Fibroblast of pulmonary artery (primary cell): ENCODE results near the gene NEDD9.

Experiments
- DNase-seq: peaks from one replicate; pipeline ENCODE4 v3.0.0-alpha.2; 2010; ENCODE audit warnings: low read depth
- H3K4me3 ChIP-seq: replicated peaks from 2 replicates; pipeline ENCODE4 v1.5.1; 2011; ENCODE audit warnings: low read depth, mild to moderate bottlenecking, control low read depth, low read length, moderate library complexity
- TF ChIP-seq, protein P1 (sequence below): IDR thresholded peaks from 2 replicates; pipeline ENCODE4 v1.5.1; 2011; ENCODE audit warnings: mild to moderate bottlenecking, control low read depth, low read length, inconsistent platforms; ENCODE audit errors: missing control alignments

The NEDD9 gene

DNA sequence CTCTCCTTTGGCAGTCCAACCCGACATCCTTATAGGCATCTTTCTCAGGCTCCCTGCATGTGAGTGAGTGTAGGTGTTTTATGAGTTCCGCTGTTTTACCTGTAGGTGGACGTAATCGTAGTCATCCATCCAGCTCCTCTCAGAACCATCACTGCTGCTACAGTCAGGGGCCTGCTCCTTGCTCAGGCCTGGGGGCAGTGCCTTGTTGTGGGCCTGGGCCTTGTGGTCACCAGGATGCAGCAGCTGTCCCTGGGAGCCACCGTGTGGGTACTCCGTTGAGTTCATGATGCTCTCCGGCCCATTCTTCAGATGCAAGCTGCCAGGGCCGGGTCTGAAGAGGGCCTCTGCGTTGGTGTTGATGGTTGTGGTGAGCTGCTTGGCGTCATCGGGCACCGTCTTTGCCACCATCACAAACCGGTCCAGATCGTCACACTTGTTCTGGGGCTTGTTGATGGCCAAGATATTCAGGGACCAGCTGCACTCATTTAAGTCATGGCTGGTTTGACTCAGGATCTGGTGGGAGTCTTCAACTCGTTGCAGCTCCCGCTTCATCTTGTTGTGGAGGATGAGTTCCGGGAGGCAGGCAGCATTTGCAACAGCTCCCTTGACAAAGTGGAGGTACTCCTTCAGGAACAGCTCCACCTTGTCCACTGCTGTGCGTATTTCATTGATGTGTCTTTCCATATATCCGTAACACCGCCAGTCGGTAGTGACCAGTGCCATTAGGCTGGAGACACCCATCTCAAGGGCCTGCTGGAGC is 42.4 kb downstream of the NEDD9 start:
- TF ChIP-seq, protein P1, sequence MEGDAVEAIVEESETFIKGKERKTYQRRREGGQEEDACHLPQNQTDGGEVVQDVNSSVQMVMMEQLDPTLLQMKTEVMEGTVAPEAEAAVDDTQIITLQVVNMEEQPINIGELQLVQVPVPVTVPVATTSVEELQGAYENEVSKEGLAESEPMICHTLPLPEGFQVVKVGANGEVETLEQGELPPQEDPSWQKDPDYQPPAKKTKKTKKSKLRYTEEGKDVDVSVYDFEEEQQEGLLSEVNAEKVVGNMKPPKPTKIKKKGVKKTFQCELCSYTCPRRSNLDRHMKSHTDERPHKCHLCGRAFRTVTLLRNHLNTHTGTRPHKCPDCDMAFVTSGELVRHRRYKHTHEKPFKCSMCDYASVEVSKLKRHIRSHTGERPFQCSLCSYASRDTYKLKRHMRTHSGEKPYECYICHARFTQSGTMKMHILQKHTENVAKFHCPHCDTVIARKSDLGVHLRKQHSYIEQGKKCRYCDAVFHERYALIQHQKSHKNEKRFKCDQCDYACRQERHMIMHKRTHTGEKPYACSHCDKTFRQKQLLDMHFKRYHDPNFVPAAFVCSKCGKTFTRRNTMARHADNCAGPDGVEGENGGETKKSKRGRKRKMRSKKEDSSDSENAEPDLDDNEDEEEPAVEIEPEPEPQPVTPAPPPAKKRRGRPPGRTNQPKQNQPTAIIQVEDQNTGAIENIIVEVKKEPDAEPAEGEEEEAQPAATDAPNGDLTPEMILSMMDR, result no peak
- DNase-seq, result no peak
- no peak overlapping the region for H3K4me3 ChIP-seq

DNA sequence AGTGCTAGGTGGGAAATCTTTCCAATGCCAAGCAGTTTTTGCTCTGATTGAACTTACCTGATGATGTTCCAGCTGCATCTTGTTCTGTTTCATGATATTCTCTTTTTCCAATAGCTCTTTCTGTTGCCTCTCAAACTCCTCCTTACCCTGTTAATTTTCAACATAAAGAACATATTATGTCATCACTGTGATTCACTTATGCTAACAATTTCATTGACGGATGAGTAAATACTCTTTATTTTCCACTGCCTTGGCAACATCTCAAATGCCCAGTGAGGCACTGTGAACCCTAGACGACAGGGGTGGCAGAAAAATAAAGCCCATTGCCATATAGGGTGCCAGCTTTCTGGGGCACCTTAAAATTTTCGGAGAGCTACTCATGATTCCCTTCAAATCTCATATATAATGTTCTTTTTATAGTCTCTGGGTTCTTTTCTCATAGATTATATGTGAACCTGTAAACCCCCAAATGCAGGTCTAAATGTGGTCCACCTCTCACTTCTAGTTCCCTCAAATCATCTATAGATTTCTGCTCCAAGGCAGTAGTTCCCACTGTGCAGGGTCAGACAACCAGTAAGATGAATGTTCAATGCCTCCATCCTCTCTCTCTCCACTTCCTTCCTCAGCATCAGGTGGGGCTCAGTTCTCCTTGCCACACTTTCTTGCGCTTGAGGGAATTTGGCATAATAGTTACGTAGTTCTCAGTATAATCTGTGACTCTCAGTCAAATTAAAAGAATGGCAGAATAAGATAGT is 44.1 kb downstream of the NEDD9 start:
- TF ChIP-seq, protein P1, result no peak
- no peak overlapping the region for H3K4me3 ChIP-seq
- DNase-seq, result no peak

DNA sequence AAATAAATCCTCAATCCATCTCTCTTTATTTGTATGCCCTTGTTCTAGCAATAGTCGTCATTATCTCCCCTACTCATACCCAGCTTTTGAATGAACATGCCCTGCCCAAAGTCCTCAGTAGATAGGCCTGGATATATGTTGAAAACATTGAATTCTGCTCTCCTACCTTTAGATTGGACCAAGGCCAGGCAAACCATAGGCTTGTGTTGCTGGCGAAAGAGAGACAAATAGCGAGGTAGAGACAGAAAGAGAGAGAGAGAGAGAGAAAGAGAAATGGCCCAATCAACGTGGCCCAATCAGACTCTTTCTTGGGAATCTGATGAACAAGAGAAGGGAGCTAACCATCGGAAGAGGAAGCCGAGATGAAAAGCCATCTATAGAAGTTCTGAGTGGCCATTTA is 45.2 kb downstream of the NEDD9 start:
- TF ChIP-seq, protein P1, result no peak
- no peak for DNase-seq
- no peak overlapping the region for H3K4me3 ChIP-seq

DNA sequence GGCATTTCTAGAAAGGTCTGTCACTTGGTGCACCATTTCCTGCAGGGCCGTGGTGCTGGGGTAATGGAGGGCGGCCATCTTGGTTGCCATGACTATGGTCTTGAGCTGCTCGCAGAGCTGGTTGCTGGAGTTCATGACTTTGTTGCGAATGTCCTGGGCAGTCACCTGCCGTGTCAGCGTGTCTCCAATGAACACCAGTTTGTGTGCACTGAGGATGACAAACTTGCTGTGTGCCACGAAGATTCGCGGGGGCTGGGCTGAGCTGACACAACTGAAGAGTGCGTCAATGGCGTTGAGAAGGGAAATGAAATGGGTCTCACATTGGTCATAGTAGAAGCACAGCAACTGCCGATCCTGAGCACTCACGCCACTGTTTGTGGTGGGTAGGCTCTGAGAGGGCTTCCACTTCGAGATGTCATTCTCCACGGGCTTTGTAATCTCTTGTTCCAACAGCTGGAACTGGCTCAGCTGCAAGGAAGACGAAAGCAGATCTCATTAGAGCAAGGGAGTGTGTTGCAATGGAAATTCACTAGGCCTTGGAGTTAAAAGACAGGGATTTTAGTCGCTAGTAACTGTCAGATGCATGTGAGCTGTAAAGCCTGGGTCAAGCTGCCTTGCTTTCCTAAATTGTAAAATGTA is 47.1 kb downstream of the NEDD9 start:
- DNase-seq, result no peak
- TF ChIP-seq, protein P1, result no peak
- H3K4me3 ChIP-seq, result no peak overlapping the region

DNA sequence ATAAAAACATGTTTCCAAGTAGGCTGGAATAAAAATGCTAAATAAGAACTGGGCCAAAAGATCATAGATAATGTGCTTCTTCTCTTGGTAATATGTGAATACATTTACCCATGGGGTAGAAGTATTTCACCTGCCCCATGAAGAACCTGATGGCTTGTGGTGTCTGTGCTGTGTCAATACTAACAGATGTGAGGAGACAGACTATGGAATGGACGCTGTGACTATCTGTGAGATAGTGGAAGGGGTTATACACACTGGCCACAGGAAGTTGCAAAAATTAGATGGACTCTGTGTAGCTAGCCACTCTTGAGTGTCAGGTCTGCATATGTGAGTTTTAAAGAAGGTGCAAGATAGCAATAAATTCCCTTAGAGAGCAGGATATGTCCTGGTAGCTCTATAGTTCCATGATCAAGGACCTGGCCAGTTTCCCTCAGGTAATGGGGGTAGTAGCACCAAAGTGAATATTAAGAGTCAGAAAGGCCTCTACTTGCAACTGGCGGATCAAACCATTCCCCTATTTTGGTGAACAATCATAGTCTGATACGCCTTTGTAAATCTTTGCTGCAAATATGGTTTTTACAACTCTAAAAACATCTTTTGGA is 48.6 kb downstream of the NEDD9 start:
- TF ChIP-seq, protein P1, result no peak
- no peak for DNase-seq
- no peak overlapping the region for H3K4me3 ChIP-seq

DNA sequence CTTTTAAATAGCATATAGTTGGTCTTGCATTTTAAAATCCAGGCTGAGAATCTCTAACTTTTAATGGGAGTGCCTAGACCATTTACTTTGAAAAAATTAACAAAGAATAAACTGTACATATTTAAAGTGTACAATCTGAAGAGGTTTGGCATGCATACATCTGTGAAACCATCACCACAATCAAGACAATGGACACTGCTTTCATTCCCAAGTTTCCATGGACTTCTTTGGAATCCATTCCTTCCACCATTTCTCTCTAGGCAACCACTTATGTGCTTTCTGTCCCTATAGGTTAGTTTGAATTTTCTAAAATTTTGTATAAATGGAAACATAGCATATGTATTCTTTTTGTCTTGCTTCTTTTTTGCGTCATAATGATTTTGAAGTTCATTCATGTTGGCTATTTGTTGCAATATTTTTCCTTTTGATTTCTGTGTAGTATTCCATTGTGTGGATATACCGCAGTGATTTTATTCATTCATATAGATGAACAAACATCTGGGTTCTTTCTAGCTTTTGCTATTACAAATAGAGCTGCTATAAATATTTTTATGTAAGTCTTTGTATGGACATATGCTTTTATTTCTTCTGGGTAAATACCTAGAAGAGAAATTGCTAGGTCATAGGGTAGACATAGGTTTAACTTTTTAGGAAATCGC is 50.9 kb downstream of the NEDD9 start:
- no peak for DNase-seq
- TF ChIP-seq, protein P1, result no peak
- no peak overlapping the region for H3K4me3 ChIP-seq
